Keratinocyte (primary cell): Measurements from ENCODE around the gene TMC2.

Experiments used
- EZH2 ChIP-seq: IDR thresholded peaks from one replicate; pipeline ENCODE4 v1.6.1; 2012; ENCODE audit warnings: inconsistent platforms, mild to moderate bottlenecking, low read length, moderate library complexity
- TF ChIP-seq, protein P1 (sequence below), 3 experiments: IDR thresholded peaks in 1 of 3; conservative IDR thresholded peaks in 1 of 3; optimal IDR thresholded peaks in 1 of 3; 2 replicates in 2 of 3; 3 replicates in 1 of 3; pipeline versions ENCODE3 to v1.5.1; 2011; ENCODE audit warnings: low read length in 3 of 3, mild to moderate bottlenecking in 3 of 3, moderate library complexity in 2 of 3, control low read depth in 1 of 3, inconsistent platforms in 1 of 3; ENCODE audit not compliant: insufficient read depth in 2 of 3; ENCODE audit errors: extremely low read depth in 1 of 3

DNA sequence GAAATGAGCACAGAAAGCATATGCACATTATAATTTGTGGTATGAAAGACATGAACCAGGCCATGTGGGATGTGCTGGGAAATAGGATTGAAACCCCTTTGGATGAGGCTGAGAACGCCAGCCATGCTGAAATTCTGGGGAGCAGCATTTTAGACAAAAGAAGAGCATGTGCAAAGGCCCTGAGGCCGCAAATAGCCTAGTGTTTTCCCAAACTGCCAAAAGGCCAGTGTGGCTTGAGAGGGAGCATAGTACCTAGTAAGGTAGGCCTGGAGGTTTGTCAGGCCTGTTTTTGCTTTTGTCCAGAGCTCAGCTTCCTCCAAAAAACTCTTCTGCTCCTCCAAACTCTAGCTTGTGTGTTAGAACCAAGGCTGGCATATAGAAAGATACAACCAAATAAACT, 58.7 kb downstream of the TMC2 start:
- TF ChIP-seq, protein P1, sequence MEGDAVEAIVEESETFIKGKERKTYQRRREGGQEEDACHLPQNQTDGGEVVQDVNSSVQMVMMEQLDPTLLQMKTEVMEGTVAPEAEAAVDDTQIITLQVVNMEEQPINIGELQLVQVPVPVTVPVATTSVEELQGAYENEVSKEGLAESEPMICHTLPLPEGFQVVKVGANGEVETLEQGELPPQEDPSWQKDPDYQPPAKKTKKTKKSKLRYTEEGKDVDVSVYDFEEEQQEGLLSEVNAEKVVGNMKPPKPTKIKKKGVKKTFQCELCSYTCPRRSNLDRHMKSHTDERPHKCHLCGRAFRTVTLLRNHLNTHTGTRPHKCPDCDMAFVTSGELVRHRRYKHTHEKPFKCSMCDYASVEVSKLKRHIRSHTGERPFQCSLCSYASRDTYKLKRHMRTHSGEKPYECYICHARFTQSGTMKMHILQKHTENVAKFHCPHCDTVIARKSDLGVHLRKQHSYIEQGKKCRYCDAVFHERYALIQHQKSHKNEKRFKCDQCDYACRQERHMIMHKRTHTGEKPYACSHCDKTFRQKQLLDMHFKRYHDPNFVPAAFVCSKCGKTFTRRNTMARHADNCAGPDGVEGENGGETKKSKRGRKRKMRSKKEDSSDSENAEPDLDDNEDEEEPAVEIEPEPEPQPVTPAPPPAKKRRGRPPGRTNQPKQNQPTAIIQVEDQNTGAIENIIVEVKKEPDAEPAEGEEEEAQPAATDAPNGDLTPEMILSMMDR (optimal IDR thresholded peaks at IDR 0.05 in 1 of 3, IDR thresholded peaks at IDR 0.05 in 1 of 3, conservative IDR thresholded peaks at IDR 0.05 in 1 of 3; ENCODE audit: extremely low read depth in 1 of 3, insufficient read depth in 2 of 3, low read length in 3 of 3) = no peak
- no peak for TF ChIP-seq EZH2
